NOMO-1 (cell line): ENCODE data around the gene PHOX2A.

Experiments
- DNase-seq, 2 experiments: peaks; one replicate each; lab custom pipeline; 2025; ENCODE audit not compliant: unreplicated experiment in 2 of 2; lab: John Stamatoyannopoulos, UW

PHOX2A gene

DNA sequence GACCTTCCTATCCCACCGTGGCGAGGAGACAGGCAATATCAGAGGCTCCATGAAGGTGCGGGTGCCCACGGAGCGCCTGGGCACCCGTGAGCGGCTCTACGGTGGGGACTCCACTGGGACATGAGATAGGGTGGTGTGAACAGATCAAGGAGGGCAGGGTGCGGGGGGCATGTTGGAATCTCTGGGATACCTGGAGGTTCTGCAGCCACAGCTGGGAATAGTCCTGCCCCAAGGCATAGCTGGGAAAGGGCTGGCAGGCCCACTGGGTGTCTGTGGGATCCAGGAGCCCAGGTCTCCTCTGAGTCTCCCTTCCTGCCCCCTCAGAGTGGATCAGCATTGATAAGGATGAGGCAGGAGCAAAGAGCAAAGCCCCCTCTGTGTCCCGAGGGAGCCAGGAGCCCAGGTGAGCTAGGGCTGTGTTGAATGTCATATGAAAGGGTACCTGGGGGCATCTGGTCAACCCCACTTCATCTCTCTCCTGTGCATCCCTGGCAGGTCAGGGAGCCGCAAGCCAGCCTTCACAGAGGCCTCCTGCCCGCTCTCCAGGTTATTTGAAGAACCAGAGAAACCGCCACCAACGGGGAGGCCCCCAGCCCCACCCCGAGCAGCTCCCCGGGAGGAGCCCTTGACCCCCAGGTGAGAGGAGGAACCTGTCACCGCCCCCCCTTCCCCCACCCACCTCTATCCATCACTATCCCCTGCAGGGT, 8.5 kb downstream of the PHOX2A start:
- no peak for DNase-seq

DNA sequence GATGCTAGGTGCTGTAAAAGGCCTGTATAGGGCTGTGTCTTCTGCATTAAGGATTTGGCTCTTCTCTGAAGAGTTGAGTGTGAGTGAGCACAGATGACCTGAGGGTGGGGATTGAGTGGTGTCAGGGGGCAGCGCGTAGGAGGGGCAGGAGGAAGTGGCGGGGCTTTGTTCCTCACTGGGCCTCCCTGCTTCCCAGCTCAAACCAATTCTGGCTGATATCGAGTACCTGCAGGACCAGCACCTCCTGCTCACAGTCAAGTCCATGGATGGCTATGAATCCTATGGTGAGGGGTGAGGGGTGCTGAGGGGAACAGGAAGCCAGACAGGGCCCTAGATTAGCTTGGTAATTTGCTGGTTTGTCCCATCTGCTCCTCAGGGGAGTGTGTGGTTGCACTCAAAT, 9.1 kb downstream of the PHOX2A start:
- DNase-seq, result no peak

DNA sequence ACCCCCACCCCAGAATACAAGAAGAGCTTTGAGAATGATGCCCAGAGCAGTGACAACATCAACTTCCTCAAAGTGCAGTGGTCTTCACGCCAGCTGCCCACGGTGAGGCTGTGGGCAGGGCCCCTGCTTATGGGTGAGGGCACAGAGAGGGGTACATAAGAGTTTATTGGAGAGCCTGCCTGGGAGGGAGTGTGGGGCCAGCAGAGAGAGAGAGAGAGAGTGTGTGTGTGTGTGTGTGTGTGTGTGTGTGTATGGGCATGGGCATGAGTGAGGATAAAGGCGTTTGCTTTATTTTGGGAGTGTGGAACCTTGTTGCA, 9.5 kb downstream of the PHOX2A start:
- no peak for DNase-seq

DNA sequence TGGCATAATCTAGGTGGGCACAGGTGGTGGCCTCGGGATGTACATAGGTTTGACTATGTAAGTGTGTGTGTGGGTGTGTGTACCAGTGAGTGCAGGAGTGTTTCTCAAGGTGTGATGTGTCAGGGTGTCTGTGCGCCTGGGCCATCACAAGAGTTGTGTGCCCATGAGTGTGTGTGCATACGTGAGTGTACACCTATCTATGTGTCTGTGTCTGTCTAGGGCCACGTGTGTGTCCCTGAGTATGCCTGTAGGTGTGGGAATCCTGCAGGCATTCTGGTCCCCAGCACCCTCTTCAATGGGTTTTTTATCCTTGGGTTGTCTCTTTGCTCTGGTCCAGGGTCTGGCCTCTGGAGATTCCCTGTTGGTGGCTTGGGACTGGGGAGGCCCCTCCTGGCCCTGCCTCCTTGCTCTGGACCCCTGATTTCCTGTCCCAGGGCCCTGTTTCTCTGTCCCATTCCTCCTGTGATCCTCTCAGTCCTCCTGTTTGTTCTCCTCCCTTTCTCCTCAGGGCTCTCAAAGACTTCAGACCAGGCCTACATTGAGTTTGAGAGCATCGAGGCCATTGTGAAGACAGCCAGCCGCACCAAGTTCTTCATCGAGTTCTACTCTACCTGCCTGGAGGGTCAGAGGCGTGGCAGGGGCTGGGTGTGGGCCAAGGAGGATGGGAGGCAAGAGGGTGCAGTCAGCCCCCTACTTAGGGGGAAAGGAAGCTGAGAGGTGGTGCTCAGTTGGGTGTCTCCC, 10.0 kb downstream of the PHOX2A start:
- no peak for DNase-seq

GRCh38 chr11:72233056-72233772, 10.8 kb downstream of the PHOX2A start:
- no peak for DNase-seq

GRCh38 chr11:72232260-72233055, 11.5 kb downstream of the PHOX2A start:
- DNase-seq, result no peak

- DNase-seq, result no peak
Observed at GRCh38 chr11:72231396-72232259, 12.3 kb downstream of the PHOX2A start.

- no peak for DNase-seq
Observed at GRCh38 chr11:72230764-72231365, 13.1 kb downstream of the PHOX2A start.

DNA sequence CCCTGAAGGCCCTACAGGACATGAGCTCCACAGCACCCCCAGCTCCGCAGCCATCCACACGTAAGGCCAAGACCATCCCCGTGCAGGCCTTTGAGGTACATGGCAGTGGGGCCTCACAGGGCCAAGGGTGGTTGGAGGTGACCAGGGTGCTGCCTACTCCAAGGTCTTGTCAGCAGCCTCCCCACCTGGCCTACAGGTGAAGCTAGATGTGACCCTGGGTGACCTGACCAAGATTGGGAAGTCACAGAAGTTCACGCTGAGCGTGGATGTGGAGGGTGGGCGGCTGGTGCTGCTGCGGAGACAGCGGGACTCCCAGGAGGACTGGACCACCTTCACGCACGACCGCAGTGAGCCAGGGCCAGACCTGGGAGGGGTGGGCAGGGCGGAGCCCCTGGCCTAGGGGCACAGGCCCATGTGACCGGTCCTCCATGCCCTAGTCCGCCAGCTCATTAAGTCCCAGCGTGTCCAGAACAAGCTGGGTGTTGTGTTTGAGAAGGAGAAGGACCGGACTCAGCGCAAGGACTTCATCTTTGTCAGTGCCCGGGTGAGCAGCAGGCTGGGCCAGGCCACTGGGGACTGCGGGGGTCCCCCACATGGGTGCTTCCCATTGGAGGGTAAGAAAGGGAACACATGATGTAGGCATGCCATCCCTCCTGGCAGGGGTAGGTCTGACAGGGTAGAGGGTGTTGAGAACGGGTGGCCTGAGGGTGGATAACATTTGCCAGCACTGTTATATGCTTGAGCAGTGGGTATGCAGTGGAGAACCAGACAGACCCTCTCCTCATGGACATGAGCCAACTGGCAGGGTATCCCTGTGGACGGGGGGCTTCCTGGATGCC, 13.8 kb downstream of the PHOX2A start:
- no peak for DNase-seq

DNA sequence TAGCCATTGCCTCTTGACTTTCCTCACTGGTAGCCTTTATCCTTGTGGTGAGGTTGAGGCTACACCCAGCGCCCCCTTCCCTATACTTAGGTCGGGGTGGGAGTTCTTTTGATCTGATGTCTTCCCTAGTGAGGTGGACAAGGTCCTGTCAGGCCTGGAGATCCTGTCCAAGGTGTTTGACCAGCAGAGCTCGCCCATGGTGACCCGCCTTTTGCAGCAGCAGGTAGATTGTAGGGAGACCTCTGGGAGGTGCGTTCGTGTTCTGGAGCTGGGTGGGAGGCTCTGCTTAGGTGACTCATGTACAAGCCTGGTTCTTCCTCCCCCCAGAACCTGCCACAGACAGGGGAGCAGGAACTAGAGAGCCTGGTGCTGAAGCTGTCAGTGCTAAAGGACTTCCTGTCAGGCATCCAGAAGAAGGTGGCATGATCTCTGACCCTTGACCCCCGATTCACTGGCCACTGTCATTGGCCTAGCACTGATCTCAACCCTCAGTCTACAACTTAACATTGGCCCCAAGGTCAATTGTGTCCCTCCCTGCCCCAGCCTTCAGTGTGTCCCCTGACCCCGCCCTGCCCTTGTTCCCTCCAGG, 14.5 kb downstream of the PHOX2A start:
- DNase-seq, result no peak

- no peak for DNase-seq
Observed at GRCh38 chr11:72228844-72229231, 15.1 kb downstream of the PHOX2A start.

DNA sequence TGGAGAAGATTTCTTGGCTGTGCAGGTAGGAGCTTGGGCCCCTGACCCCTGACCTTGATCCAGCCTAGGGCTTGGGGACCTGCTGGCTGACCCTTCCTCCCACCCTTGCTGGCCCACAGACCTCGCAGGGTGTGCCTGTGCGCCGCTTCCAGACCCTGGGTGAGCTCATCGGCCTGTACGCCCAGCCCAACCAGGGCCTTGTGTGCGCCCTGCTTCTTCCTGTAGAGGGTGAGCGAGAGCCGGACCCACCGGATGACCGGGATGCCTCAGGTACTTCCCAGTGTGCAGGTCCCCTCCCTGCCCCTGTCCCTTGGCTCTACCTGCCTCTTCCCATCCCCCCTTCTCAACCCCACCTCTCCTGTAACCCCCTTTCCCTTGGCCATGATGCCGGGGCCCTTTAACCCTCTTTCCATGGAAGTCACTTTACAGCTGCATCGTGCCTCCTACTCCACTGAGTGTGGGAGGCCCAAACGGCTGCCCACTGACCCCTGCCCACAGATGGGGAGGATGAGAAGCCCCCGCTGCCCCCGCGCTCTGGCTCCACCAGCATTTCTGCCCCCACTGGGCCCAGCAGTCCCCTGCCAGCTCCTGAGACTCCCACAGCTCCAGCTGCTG, 15.6 kb downstream of the PHOX2A start:
- no peak for DNase-seq

GRCh38 chr11:72227316-72228228, 16.4 kb downstream of the PHOX2A start:
- no peak for DNase-seq

DNA sequence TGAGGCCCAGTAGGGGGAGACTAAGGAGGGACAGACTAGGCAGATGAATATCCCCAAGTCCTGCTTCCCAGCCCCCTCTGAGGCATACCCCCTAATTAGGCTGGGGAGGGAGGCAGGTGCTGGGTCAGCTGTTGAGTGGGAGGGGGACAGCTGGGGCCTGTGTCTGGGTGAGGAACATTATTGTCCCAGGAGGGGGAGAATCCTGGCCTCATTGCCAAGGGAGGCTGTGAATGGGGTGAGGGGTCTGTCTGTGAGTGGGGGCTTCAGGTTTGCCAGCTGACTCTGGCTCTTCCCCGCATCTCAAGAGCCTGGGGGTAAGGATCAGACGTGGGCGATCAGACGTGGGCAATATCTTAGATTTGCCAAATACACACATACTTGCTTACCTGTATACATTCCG, 17.3 kb downstream of the PHOX2A start:
- no peak for DNase-seq

DNA sequence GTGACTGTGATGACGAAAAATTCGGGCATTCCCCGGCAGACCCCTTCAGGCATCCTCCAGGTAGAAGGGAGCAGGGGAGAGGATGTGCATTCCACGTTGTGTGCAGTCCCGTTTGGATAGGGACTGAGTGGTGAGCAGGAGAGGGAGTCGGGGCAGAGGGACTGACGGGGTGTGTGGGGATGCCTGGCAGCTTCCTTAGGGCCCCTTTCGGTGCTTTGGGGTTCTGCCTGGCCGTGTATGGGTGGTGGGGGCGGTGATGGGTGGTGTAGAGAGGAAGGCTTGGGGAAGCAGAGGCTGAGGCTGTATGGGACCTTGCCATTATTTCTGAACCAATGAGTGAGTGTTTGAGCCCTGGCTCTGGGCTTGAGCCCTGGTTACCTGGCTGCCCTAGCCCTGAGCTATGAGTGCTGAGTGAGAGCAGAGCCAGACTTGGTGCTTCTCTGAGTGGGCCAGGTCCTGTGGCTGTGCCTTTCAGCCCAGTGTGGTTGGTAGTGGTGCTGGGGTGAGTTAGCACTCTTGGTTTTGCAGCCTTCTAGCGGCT, 18.5 kb downstream of the PHOX2A start:
- DNase-seq, result peak in 1 of 2 experiments; percentile 34

GRCh38 chr11:72224564-72225410, 19.2 kb downstream of the PHOX2A start, which contains the start of gene INPPL1:
Gene INPPL1 (plus strand): TSS chr11:72224767. CDS start chr11:72224985, 218 bp downstream.
- peak in 1 of 2 experiments; percentile 6 for DNase-seq
